ENCODE measurements around the gene TMEM184C. TPM values are rescaled to one million over a fixed set of nuclear protein-coding genes. Genes with fewer than 3 reads are reported as not detected.

Gene TMEM184C
- total RNA-seq, 1 experiment from 2014 or later, result 23.3 TPM

- intact Hi-C loops (cut with micrococcal nuclease; ENCODE audit: unreplicated experiment), result no loop called here
- CTCF ChIA-PET, result no interaction called here
- no peak overlapping the region for H3K27ac Mint-ChIP-seq (ENCODE audit: unreplicated experiment)
Observed at GRCh38 chr4:147709999-147710398, 92.8 kb downstream of the TMEM184C start.

GRCh38 chr4:147714575-147715401 lies 97.6 kb downstream of the TMEM184C start:
- no peaks in the 10 kb centered on the region for H3K36me3 Mint-ChIP-seq (ENCODE audit: insufficient read depth, unreplicated experiment)
- H3K27ac Mint-ChIP-seq (ENCODE audit: unreplicated experiment), result no peak overlapping the region
- H3K9me3 Mint-ChIP-seq (ENCODE audit: low read depth, unreplicated experiment), result no peaks in the 10 kb centered on the region
- BruUV-seq (replicated peaks), result no TSS peak
- DNase-seq, result no peak
- H3K4me1 Mint-ChIP-seq (ENCODE audit: low read depth, unreplicated experiment), result peaks cover 11% of the 10 kb centered on the region
- intact Hi-C loops (cut with micrococcal nuclease; ENCODE audit: unreplicated experiment), result no loop called here
- CTCF ChIA-PET, result no interaction called here
- no peaks in the 10 kb centered on the region for H3K27me3 Mint-ChIP-seq (ENCODE audit: unreplicated experiment)
- H3K4me3 Mint-ChIP-seq (ENCODE audit: low read depth, unreplicated experiment), result no peak overlapping the region
- TF ChIP-seq CTCF (IDR thresholded peaks at IDR 0.05; ENCODE audit: unreplicated experiment), result no peak

More at GRCh38 chr4:147709999-147710398, 92.8 kb downstream of the TMEM184C start:
- Mint-ChIP-seq H3K4me3 (ENCODE audit: low read depth, unreplicated experiment) (no peak overlapping the region), H3K27me3 (ENCODE audit: unreplicated experiment) (no peaks in the 10 kb centered on the region), H3K4me1 (ENCODE audit: low read depth, unreplicated experiment) (peaks cover 7% of the 10 kb centered on the region), H3K9me3 (ENCODE audit: low read depth, unreplicated experiment) (no peaks in the 10 kb centered on the region), H3K36me3 (ENCODE audit: insufficient read depth, unreplicated experiment) (no peaks in the 10 kb centered on the region)
- no TSS peak for BruUV-seq (replicated peaks)
- no peak for DNase-seq
- no peak for TF ChIP-seq CTCF (IDR thresholded peaks at IDR 0.05; ENCODE audit: unreplicated experiment)

- Mint-ChIP-seq H3K4me1 (ENCODE audit: low read depth, unreplicated experiment) (peaks cover 11% of the 10 kb centered on the region), H3K27me3 (ENCODE audit: unreplicated experiment) (no peaks in the 10 kb centered on the region), H3K4me3 (ENCODE audit: low read depth, unreplicated experiment) (no peak overlapping the region), H3K36me3 (ENCODE audit: insufficient read depth, unreplicated experiment) (no peaks in the 10 kb centered on the region), H3K9me3 (ENCODE audit: low read depth, unreplicated experiment) (no peaks in the 10 kb centered on the region), H3K27ac (ENCODE audit: unreplicated experiment) (no peak overlapping the region)
- no peak for DNase-seq
- no TSS peak for BruUV-seq (replicated peaks)
- TF ChIP-seq CTCF (IDR thresholded peaks at IDR 0.05; ENCODE audit: unreplicated experiment), result no peak
- CTCF ChIA-PET, result interaction anchor here (0.7 kb wide), 1 partner anchor 468 kb away, joined by 4 read pairs; no protein-coding TSS in a partner anchor
- intact Hi-C loops (cut with micrococcal nuclease; ENCODE audit: unreplicated experiment), result no loop called here
Observed at GRCh38 chr4:147717878-147718277, 100.7 kb downstream of the TMEM184C start.

Other genes starting within 250 kb of the TMEM184C start
- 0.29 and 0.71 TPM in 2 replicates for gene EDNRA, start 136.3 kb upstream of the TMEM184C start, total RNA-seq (2022)
- 4.8 and 7.3 TPM in 2 replicates for gene PRMT9, start 66.8 kb downstream of the TMEM184C start, total RNA-seq (2022)
- 5.4 and 6.1 TPM in 2 replicates for gene ARHGAP10, start 114.7 kb downstream of the TMEM184C start, total RNA-seq (2022)

Data from Calu3 (cell line).